Neural cell (in vitro differentiated cells): ENCODE results near the gene FSIP1.

Source experiments
- EP300 ChIP-seq: fragments of 450-650 bp; conservative IDR thresholded peaks from 2 replicates; pipeline ENCODE4 v1.6.1; 2014; ENCODE audit warnings: antibody characterized with exemption, mild to moderate bottlenecking, moderate library complexity; ENCODE audit not compliant: poor library complexity, severe bottlenecking
- EZH2 ChIP-seq: fragments of 200-600, 300-800 bp; shearing (Covaris generic), sonication (generic); IDR thresholded peaks from 2 replicates; pipeline ENCODE4 v1.6.1; 2014; ENCODE audit warnings: antibody characterized with exemption, low read length, borderline replicate concordance, mild to moderate bottlenecking; ENCODE audit not compliant: insufficient read depth, poor library complexity, severe bottlenecking
- MXI1 ChIP-seq: fragments of 450-650 bp; conservative IDR thresholded peaks from 2 replicates; pipeline ENCODE4 v1.6.1; 2014; ENCODE audit warnings: antibody characterized with exemption, mild to moderate bottlenecking; ENCODE audit not compliant: poor library complexity, severe bottlenecking
- POLR2AphosphoS5 ChIP-seq: IDR thresholded peaks from 2 replicates; pipeline ENCODE4 v1.6.1; 2012
- RAD21 ChIP-seq: fragments of 450-650 bp; conservative IDR thresholded peaks from 2 replicates; pipeline ENCODE4 v1.6.1; 2014; ENCODE audit warnings: antibody characterized with exemption, mild to moderate bottlenecking, moderate library complexity
- TF ChIP-seq, protein P1 (sequence below): fragments of 450-650 bp; IDR thresholded peaks from 2 replicates; pipeline ENCODE4 v1.5.1; 2014; ENCODE audit warnings: antibody characterized with exemption, mild to moderate bottlenecking, moderate library complexity; ENCODE audit not compliant: poor library complexity, severe bottlenecking
- TF ChIP-seq, protein P2 (sequence below): IDR thresholded peaks from 2 replicates; pipeline ENCODE4 v1.6.1; 2012; ENCODE audit warnings: borderline replicate concordance

DNA sequence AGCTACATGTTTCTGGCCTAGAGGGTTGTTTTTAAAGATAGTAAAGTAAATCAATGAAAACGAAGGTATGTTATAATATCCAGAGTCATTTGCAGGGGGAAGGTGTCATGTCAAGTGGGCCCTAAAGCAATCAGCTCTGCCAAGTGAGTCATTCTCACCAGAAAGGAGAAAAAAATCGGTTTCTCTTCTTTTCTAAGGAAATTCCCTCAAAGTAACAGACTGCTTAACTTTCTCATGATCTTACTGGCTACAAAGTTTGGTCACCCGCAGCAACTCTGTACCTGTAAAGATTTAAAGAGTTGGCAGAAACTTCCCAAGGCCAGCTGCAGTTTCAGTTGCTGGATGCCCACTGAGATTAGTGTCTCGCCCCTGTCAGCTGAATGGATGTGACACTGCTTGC lies 5.5 kb upstream of the FSIP1 start:
- TF ChIP-seq, protein P1, sequence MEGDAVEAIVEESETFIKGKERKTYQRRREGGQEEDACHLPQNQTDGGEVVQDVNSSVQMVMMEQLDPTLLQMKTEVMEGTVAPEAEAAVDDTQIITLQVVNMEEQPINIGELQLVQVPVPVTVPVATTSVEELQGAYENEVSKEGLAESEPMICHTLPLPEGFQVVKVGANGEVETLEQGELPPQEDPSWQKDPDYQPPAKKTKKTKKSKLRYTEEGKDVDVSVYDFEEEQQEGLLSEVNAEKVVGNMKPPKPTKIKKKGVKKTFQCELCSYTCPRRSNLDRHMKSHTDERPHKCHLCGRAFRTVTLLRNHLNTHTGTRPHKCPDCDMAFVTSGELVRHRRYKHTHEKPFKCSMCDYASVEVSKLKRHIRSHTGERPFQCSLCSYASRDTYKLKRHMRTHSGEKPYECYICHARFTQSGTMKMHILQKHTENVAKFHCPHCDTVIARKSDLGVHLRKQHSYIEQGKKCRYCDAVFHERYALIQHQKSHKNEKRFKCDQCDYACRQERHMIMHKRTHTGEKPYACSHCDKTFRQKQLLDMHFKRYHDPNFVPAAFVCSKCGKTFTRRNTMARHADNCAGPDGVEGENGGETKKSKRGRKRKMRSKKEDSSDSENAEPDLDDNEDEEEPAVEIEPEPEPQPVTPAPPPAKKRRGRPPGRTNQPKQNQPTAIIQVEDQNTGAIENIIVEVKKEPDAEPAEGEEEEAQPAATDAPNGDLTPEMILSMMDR = no peak
- TF ChIP-seq RAD21 (no peak), EP300 (no peak), EZH2 (no peak), MXI1 (no peak), POLR2AphosphoS5 (no peak)
- TF ChIP-seq, protein P2, sequence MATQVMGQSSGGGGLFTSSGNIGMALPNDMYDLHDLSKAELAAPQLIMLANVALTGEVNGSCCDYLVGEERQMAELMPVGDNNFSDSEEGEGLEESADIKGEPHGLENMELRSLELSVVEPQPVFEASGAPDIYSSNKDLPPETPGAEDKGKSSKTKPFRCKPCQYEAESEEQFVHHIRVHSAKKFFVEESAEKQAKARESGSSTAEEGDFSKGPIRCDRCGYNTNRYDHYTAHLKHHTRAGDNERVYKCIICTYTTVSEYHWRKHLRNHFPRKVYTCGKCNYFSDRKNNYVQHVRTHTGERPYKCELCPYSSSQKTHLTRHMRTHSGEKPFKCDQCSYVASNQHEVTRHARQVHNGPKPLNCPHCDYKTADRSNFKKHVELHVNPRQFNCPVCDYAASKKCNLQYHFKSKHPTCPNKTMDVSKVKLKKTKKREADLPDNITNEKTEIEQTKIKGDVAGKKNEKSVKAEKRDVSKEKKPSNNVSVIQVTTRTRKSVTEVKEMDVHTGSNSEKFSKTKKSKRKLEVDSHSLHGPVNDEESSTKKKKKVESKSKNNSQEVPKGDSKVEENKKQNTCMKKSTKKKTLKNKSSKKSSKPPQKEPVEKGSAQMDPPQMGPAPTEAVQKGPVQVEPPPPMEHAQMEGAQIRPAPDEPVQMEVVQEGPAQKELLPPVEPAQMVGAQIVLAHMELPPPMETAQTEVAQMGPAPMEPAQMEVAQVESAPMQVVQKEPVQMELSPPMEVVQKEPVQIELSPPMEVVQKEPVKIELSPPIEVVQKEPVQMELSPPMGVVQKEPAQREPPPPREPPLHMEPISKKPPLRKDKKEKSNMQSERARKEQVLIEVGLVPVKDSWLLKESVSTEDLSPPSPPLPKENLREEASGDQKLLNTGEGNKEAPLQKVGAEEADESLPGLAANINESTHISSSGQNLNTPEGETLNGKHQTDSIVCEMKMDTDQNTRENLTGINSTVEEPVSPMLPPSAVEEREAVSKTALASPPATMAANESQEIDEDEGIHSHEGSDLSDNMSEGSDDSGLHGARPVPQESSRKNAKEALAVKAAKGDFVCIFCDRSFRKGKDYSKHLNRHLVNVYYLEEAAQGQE = no peak
